ENCODE data around the gene XPO5. TPM values are rescaled to one million over a fixed set of nuclear protein-coding genes. Genes with fewer than 3 reads are reported as not detected.

Gene XPO5
- total RNA-seq, 1 experiment from 2014 or later, result 86.4 TPM

GRCh38 chr6:43544461-43544860 is 31.4 kb downstream of the XPO5 start:
- no peak for TF ChIP-seq POLR2AphosphoS5 (IDR thresholded peaks at IDR 0.05; ENCODE audit: low read depth, low read length)
- no peak for TF ChIP-seq CTCF (IDR thresholded peaks at IDR 0.05)
- no peak for TF ChIP-seq SIN3A (IDR thresholded peaks at IDR 0.05; ENCODE audit: borderline replicate concordance, insufficient read depth, low read depth, low read length)
- TF ChIP-seq REST (IDR thresholded peaks at IDR 0.05; ENCODE audit: insufficient read depth in 1 of 2, low read depth in 2 of 2, low read length in 1 of 2), result no peak
- no peak for TF ChIP-seq TCF7L2 (IDR thresholded peaks at IDR 0.05; ENCODE audit: low read depth, low read length)
- Histone ChIP-seq H3K4me1 (ENCODE audit: control insufficient read depth, insufficient read depth, low read length) (no peaks in the 10 kb centered on the region), H3K36me3 (ENCODE audit: control insufficient read depth, insufficient read depth, low read length) (peaks cover 41% of the 10 kb centered on the region), H3K27me3 (ENCODE audit: control insufficient read depth, insufficient read depth, low read length) (no peaks in the 10 kb centered on the region), H3K27ac (ENCODE audit: low read length) (no peak overlapping the region), H3K4me3 (ENCODE audit: low read depth in 2 of 2, low read length in 2 of 2) (no peak overlapping the region), H3K9me3 (ENCODE audit: control insufficient read depth, insufficient read depth, low read depth, low read length) (no peaks in the 10 kb centered on the region)
- DNase-seq (ENCODE audit: low read depth, low spot score) (no peak), ATAC-seq (no peak)
- intact Hi-C loops (cut with micrococcal nuclease; ENCODE audit: unreplicated experiment), result no loop called here
- in situ Hi-C loops (cut with HindIII; ENCODE audit: low pct_unique_long_range_greater_than_20kb, low sequenced_read_pairs), result no loop called here
- ChIA-PET POLR2A (no interaction called here), CTCF (no interaction called here)
- no TSS peak for BruUV-seq (replicated peaks)

- BruUV-seq (replicated peaks), result no TSS peak
- peaks cover 29% of the 10 kb centered on the region for H3K36me3 ChIP-seq (ENCODE audit: control insufficient read depth, insufficient read depth, low read length)
- ATAC-seq (no peak), DNase-seq (ENCODE audit: low read depth, low spot score) (no peak)
- H3K9me3 ChIP-seq (ENCODE audit: control insufficient read depth, insufficient read depth, low read depth, low read length), result no peaks in the 10 kb centered on the region
- no peaks in the 10 kb centered on the region for H3K4me1 ChIP-seq (ENCODE audit: control insufficient read depth, insufficient read depth, low read length)
- intact Hi-C loops (cut with micrococcal nuclease; ENCODE audit: unreplicated experiment), result no loop called here
- no peaks in the 10 kb centered on the region for H3K27me3 ChIP-seq (ENCODE audit: control insufficient read depth, insufficient read depth, low read length)
- TF ChIP-seq CTCF (IDR thresholded peaks at IDR 0.05) (no peak), TCF7L2 (IDR thresholded peaks at IDR 0.05; ENCODE audit: low read depth, low read length) (no peak), SIN3A (IDR thresholded peaks at IDR 0.05; ENCODE audit: borderline replicate concordance, insufficient read depth, low read depth, low read length) (no peak), REST (IDR thresholded peaks at IDR 0.05; ENCODE audit: insufficient read depth in 1 of 2, low read depth in 2 of 2, low read length in 1 of 2) (no peak), POLR2AphosphoS5 (IDR thresholded peaks at IDR 0.05; ENCODE audit: low read depth, low read length) (no peak)
- POLR2A ChIA-PET, result no interaction called here
- CTCF ChIA-PET, result no interaction called here
- in situ Hi-C loops (cut with HindIII; ENCODE audit: low pct_unique_long_range_greater_than_20kb, low sequenced_read_pairs), result no loop called here
- no peak overlapping the region for H3K27ac ChIP-seq (ENCODE audit: low read length)
- no peak overlapping the region for H3K4me3 ChIP-seq (ENCODE audit: low read depth in 2 of 2, low read length in 2 of 2)
Measured at GRCh38 chr6:43541774-43542471, 33.9 kb downstream of the XPO5 start.

Measured in Panc1 (cell line).